Hematopoietic multipotent progenitor cell (in vitro differentiated cells): Measurements from ENCODE around the gene TNKS1BP1. TPM values are rescaled to one million over a fixed set of nuclear protein-coding genes. Genes with fewer than 3 reads are reported as not detected.

ENCODE experiments used
- DNase-seq, 3 donors: peaks; one replicate each; pipeline ENCODE4 v3.0.0-alpha.2; 2011 to 2015; ENCODE audit warnings: low read depth in 2 of 3, low spot score in 2 of 3
- total RNA-seq: library from RNA; depleted of rRNA; stranded (reverse); fragments of >200 nt; gene quantifications from one replicate; pipeline ENCODE4 v1.2.3, GENCODE V29; 2012

Gene TNKS1BP1
- total RNA-seq, 1 donor = 7.0 TPM

GRCh38 chr11:57335343-57336110 lies 10.8 kb upstream of the TNKS1BP1 start, which contains the start of gene SSRP1:
TSS of gene SSRP1 (minus strand) at chr11:57335892. CDS start at chr11:57335121, 771 bp downstream.
- DNase-seq = peak; percentile 60 to 91 (median 84)

GRCh38 chr11:57335023-57335342 lies 10.2 kb upstream of the TNKS1BP1 start:
- DNase-seq = no peak

- no peak for DNase-seq
These were observed 8.1 kb upstream of the TNKS1BP1 start for GRCh38 chr11:57332694-57333440.

GRCh38 chr11:57331720-57332119 lies 7.0 kb upstream of the TNKS1BP1 start:
- DNase-seq = no peak

GRCh38 chr11:57330029-57330428 lies 5.3 kb upstream of the TNKS1BP1 start:
- DNase-seq = no peak

- no peak for DNase-seq
These were observed 3.0 kb upstream of the TNKS1BP1 start for GRCh38 chr11:57327721-57328120.

GRCh38 chr11:57325735-57326048 lies 940 bp upstream of the TNKS1BP1 start:
- DNase-seq = no peak

GRCh38 chr11:57324154-57324885 lies 432 bp downstream of the TNKS1BP1 start:
- peak in 2 of 3 donors; percentile 7 to 40 for DNase-seq

- DNase-seq = no peak
These were observed 948 bp downstream of the TNKS1BP1 start for GRCh38 chr11:57323855-57324153.

GRCh38 chr11:57323167-57323854 lies 1.4 kb downstream of the TNKS1BP1 start:
- no peak for DNase-seq

- DNase-seq = peak in 1 of 3 donors; percentile 12
These were observed 2.2 kb downstream of the TNKS1BP1 start for GRCh38 chr11:57322256-57323166.

GRCh38 chr11:57321388-57322255 lies 3.1 kb downstream of the TNKS1BP1 start:
- DNase-seq = no peak

GRCh38 chr11:57320719-57321387 lies 3.9 kb downstream of the TNKS1BP1 start:
- no peak for DNase-seq

GRCh38 chr11:57320067-57320718 lies 4.6 kb downstream of the TNKS1BP1 start:
- DNase-seq = no peak

GRCh38 chr11:57318178-57318577 lies 6.6 kb downstream of the TNKS1BP1 start:
- DNase-seq = no peak

- no peak for DNase-seq
These were observed 8.7 kb downstream of the TNKS1BP1 start for GRCh38 chr11:57316017-57316416.

GRCh38 chr11:57315491-57315890 lies 9.3 kb downstream of the TNKS1BP1 start:
- DNase-seq = peak in 2 of 3 donors; percentile 42 to 78
